PC-3 (cell line): Measurements from ENCODE around the gene PRKG2.

ENCODE experiments used
- EZH2 ChIP-seq: fragments of 300-600 bp; sonication (generic); IDR thresholded peaks from one replicate; pipeline ENCODE4 v1.6.1; 2017; ENCODE audit warnings: antibody characterized with exemption, mild to moderate bottlenecking, low read length; ENCODE audit not compliant: unreplicated experiment
- EZH2phosphoT487 ChIP-seq: fragments of 300-600 bp; sonication (generic); IDR thresholded peaks from 2 replicates; pipeline ENCODE4 v1.6.1; 2018; ENCODE audit warnings: mild to moderate bottlenecking, antibody characterized with exemption, low read length, borderline replicate concordance
- TF ChIP-seq, protein P1 (sequence below): fragments of 300-600 bp; sonication (generic); conservative IDR thresholded peaks from 2 replicates; pipeline ENCODE4 v1.5.1; 2017; ENCODE audit warnings: antibody characterized with exemption, low read depth, mild to moderate bottlenecking, low read length

DNA sequence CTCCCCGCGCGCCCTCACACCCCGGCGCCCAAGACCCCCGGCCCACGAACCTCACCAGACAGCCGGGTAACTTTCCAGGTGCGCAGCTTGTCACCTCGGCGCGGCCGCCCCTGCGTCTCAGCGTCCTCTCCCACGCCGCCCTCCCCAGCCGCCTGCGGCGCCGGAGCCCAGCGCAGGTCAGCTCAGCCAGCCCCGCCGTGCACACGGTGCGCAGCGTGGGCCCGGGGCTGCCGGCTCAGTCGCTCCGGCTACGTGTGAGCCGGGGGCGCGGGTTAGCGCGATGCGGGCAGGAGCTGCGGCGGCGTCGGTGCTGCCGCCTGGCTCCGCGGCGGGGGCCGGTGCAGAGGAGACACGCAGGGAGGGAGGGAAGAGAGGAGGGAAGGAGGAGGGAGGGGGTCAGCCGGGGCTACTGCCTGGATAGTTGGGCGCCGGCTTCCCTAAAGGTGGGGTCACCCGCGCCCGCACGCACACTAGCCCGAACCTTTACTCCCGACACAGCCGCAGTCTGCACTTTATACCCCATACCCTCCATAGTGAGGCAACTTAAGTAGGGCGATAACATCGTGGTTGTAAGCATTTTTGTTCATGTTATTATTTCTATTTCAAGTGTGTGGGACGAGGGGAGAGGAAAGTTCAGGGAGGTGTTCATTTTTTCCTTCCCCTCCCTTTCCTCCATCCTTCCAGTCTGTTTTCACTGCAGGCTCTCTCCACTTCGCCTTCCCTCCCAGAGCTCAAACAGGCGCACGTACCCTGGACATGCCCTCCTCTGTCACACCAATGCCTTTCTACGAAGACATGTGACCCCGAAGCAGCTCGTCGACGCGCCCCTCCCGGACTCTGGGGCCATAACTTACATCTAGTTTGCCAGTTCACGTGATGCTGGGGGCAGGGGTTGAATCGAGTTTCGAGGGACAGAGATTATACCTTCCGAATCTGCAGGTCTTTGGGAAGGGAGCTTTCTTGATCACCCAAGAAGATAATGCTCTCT, at the start of gene PRKG2:
- TF ChIP-seq, protein P1, sequence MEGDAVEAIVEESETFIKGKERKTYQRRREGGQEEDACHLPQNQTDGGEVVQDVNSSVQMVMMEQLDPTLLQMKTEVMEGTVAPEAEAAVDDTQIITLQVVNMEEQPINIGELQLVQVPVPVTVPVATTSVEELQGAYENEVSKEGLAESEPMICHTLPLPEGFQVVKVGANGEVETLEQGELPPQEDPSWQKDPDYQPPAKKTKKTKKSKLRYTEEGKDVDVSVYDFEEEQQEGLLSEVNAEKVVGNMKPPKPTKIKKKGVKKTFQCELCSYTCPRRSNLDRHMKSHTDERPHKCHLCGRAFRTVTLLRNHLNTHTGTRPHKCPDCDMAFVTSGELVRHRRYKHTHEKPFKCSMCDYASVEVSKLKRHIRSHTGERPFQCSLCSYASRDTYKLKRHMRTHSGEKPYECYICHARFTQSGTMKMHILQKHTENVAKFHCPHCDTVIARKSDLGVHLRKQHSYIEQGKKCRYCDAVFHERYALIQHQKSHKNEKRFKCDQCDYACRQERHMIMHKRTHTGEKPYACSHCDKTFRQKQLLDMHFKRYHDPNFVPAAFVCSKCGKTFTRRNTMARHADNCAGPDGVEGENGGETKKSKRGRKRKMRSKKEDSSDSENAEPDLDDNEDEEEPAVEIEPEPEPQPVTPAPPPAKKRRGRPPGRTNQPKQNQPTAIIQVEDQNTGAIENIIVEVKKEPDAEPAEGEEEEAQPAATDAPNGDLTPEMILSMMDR = no peak
- TF ChIP-seq EZH2 (peak; percentile 61), EZH2phosphoT487 (no peak)
